Measurements from ENCODE around the gene AHCY.

GRCh38 chr20:34333786-34334185, 30.6 kb upstream of the AHCY start:
- no peak for TF ChIP-seq EZH2 (IDR thresholded peaks at IDR 0.05; ENCODE audit: low read length, missing control alignments)
- TF ChIP-seq CTCF (conservative IDR thresholded peaks at IDR 0.05 in 1 of 2, IDR thresholded peaks at IDR 0.05 in 1 of 2; ENCODE audit: low read depth in 1 of 2, low read length in 2 of 2): no peak
